ENCODE data around the gene MMP21. TPM values are rescaled to one million over a fixed set of nuclear protein-coding genes. Genes with fewer than 3 reads are reported as not detected.

MMP21 gene
- total RNA-seq, 4 donors from 2014 or later, result 0.19 TPM; not detected in 3

DNA sequence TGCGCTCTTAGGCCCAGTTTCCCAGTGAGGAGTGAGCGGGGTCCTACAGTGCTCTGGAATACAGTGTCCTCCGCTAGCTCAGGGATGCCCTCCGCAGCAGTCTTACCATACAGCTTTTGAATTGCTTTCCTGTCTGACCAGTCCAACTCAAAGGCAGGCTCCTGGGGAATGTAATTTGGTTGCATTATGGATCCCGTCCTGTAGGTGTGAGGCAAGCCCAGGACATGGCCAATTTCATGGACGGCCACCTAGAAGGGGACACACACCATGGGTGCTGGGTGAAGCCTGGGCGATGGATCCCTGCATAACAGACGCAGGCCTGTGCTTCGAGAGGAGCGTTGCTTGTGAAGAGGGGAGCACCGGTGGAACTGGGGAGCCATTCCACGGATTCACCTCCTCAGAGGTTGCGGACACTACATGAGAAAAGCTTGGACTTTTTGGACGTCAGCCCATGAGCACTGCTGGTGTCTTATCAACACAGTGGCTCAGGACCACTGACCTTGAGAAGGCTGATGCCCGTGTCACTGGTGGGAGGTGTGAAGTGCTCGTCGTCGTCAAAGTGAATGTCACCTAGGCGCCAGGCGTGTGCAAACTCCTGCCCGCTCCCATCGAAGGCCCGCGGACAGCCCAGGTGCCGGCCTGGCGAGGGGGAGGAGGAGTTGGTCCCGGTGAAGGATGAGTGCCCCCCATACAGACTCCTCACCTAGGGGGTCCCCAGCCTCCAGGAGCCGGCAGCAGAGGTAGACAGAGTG is 3.3 kb downstream of the MMP21 start:
- no peak overlapping the region for H3K27ac ChIP-seq
- DNase-seq, result no peak
- H3K4me1 ChIP-seq, result no peaks in the 10 kb centered on the region
- no peaks in the 10 kb centered on the region for H3K9me3 ChIP-seq
- H3K36me3 ChIP-seq, result peaks cover 0 to 15% (median 0%) of the 10 kb centered on the region in 3 donors
- WGBS, 2 donors, result 88% methylated on average over 12 of the region's 28 CpGs; no CpG with 5 or more reads in 1 of the 2 donors
- TF ChIP-seq, protein P1, sequence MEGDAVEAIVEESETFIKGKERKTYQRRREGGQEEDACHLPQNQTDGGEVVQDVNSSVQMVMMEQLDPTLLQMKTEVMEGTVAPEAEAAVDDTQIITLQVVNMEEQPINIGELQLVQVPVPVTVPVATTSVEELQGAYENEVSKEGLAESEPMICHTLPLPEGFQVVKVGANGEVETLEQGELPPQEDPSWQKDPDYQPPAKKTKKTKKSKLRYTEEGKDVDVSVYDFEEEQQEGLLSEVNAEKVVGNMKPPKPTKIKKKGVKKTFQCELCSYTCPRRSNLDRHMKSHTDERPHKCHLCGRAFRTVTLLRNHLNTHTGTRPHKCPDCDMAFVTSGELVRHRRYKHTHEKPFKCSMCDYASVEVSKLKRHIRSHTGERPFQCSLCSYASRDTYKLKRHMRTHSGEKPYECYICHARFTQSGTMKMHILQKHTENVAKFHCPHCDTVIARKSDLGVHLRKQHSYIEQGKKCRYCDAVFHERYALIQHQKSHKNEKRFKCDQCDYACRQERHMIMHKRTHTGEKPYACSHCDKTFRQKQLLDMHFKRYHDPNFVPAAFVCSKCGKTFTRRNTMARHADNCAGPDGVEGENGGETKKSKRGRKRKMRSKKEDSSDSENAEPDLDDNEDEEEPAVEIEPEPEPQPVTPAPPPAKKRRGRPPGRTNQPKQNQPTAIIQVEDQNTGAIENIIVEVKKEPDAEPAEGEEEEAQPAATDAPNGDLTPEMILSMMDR (IDR thresholded peaks at IDR 0.05), result no peak
- no peak for TF ChIP-seq POLR2A (IDR thresholded peaks at IDR 0.05)
- intact Hi-C loops (cut with DNase I), result no loop called here
- H3K4me3 ChIP-seq, result no peak overlapping the region
- H3K27me3 ChIP-seq, result peaks cover 0 to 8% (median 0%) of the 10 kb centered on the region in 4 donors

DNA sequence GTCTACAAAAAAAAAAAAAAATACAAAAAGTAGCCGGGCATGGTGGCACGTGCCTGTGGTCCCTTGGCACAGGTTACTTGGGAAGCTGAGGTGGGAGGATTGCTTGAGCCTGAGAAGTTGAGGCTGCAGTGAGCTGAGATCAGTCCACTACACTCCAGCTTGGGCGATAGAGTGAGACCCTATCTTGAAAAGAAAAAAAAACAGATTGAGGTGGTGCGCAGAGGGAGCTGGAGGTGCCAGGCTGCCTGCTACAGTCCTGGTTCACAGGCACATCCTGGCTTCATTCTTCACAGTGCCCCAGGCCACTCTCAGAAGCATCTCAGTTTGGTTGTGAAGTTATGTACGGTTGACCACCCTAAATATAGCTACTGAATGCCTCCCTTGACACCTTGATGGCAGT is 4.8 kb downstream of the MMP21 start:
- TF ChIP-seq, protein P1 (IDR thresholded peaks at IDR 0.05), result no peak
- no peak for TF ChIP-seq POLR2A (IDR thresholded peaks at IDR 0.05)
- 81 to 91% methylated on average over 5 of the region's 5 CpGs for WGBS, 2 donors
- H3K36me3 ChIP-seq, result peaks cover 0 to 28% (median 0%) of the 10 kb centered on the region in 3 donors
- DNase-seq, result no peak
- H3K27ac ChIP-seq, result no peak overlapping the region
- H3K4me3 ChIP-seq, result no peak overlapping the region
- intact Hi-C loops (cut with DNase I), result no loop called here
- H3K4me1 ChIP-seq, result no peaks in the 10 kb centered on the region
- no peaks in the 10 kb centered on the region for H3K9me3 ChIP-seq
- H3K27me3 ChIP-seq, result peaks cover 0 to 8% (median 0%) of the 10 kb centered on the region in 4 donors

DNA sequence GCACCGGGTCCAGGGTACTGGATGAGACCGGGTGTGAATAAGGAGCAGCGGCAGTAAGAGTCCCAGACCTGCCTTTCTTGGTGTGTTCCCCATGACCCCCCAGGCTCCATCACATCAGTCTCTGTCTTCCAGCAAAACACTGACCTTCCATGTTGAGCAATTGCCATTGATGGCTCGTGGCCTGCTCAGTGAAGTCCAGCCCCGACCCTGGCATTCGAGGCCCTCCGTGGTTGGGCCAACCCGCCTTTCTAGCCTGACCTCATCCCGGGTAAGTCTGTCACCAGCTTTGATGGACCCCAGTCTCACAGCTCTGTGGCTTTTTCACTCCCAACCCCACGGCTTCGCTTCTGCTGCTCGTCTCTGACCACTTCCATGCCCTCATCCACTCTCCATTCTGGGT is 6.4 kb downstream of the MMP21 start:
- no peaks in the 10 kb centered on the region for H3K4me1 ChIP-seq
- 91% methylated on average over 7 to 12 of the region's 12 CpGs for WGBS, 2 donors
- H3K27ac ChIP-seq, result peak overlapping the region in 2 of 4 donors; percentile 31 to 40
- intact Hi-C loops (cut with DNase I), result no loop called here
- peaks cover 0 to 45% (median 7%) of the 10 kb centered on the region in 3 donors for H3K36me3 ChIP-seq
- H3K9me3 ChIP-seq, result no peaks in the 10 kb centered on the region
- H3K27me3 ChIP-seq, result peaks cover 0 to 8% (median 0%) of the 10 kb centered on the region in 4 donors
- no peak for DNase-seq
- TF ChIP-seq, protein P1 (IDR thresholded peaks at IDR 0.05), result no peak
- TF ChIP-seq POLR2A (IDR thresholded peaks at IDR 0.05), result no peak
- no peak overlapping the region for H3K4me3 ChIP-seq

DNA sequence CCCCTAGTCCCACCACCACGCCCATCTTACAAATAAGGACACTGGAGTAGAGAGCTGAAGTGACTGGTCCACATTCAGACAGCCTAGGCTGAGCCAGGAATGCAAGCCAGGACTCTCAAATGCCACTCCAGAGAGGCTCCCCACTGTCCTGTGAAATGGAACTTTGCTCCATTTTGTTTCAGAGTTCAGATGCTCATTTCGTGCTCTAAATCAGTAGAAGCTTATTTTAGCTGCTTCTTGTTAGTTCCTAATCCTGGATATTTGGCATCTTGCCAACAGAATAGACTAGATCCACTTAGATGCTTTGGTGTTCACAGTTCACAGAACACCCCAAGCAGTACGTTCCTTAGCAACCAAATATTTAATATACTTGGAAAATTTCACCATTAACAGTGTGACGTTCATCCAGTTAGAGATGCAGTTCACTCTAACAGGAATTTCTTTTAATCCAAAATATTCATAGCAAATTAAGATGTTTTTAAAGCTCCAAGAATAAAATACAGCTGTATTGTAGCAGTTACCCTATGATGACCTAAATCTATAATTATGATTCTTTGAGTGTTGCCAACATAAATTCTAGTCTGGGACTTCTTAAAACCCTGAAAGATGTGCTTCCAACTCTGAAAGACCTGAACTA is 7.3 kb downstream of the MMP21 start:
- Histone ChIP-seq H3K36me3 (peaks cover 2 to 53% (median 9%) of the 10 kb centered on the region in 3 donors), H3K27ac (peak overlapping the region in 2 of 4 donors; percentile 18 to 31), H3K4me3 (no peak overlapping the region), H3K9me3 (no peaks in the 10 kb centered on the region), H3K4me1 (no peaks in the 10 kb centered on the region), H3K27me3 (peaks cover 0 to under 1% (median 0%) of the 10 kb centered on the region in 4 donors)
- no peak for TF ChIP-seq POLR2A (IDR thresholded peaks at IDR 0.05)
- TF ChIP-seq, protein P1 (IDR thresholded peaks at IDR 0.05), result no peak
- 55 to 58% methylated on average over 4 of the region's 4 CpGs for WGBS, 2 donors
- intact Hi-C loops (cut with DNase I), result no loop called here
- DNase-seq, result no peak

DNA sequence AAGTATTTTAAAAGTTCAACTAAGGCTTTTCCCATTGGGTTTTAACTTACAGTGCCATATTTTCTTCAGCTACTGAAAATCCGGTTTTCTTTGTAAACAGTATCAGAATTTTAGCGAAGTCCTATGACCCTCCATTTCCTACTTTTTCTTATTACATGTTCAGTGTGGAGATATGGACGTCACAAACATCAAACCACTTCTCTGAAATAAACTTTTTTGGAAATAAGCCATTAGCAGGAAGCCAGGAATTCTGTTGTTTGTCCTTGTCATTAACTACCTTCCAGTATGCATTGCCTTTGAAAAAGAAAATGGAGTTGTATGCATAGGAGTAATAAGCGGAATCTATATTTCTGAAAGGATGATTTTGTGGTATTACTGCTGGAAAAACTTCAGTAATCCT is 9.1 kb downstream of the MMP21 start:
- TF ChIP-seq, protein P1 (IDR thresholded peaks at IDR 0.05), result no peak
- TF ChIP-seq POLR2A (IDR thresholded peaks at IDR 0.05), result no peak
- Histone ChIP-seq H3K4me1 (no peaks in the 10 kb centered on the region), H3K9me3 (no peaks in the 10 kb centered on the region), H3K4me3 (no peak overlapping the region), H3K27me3 (no peaks in the 10 kb centered on the region), H3K36me3 (peaks cover 5 to 72% (median 14%) of the 10 kb centered on the region in 3 donors), H3K27ac (no peak overlapping the region)
- no peak for DNase-seq
- intact Hi-C loops (cut with DNase I), result no loop called here
- 88 to 90% methylated on average over 4 of the region's 4 CpGs for WGBS, 2 donors
